HG03575 (cell line): ENCODE data around the gene KLF15.

Experiments used
- ATAC-seq: cut with Tn5 transposase; IDR thresholded peaks from one replicate; pipeline ENCODE4 v1.9.1; 2021; ENCODE audit not compliant: unreplicated experiment, insufficient number of reproducible peaks, low FRiP score; ENCODE audit errors: extremely low read depth

The KLF15 gene

GRCh38 chr3:126313580-126314304 lies 43.5 kb downstream of the KLF15 start:
- no peak for ATAC-seq

GRCh38 chr3:126313166-126313565 lies 44.0 kb downstream of the KLF15 start:
- no peak for ATAC-seq

- no peak for ATAC-seq
These were observed 44.9 kb downstream of the KLF15 start for GRCh38 chr3:126312341-126312740.

GRCh38 chr3:126311338-126311978 lies 45.8 kb downstream of the KLF15 start:
- no peak for ATAC-seq

- no peak for ATAC-seq
These were observed 46.4 kb downstream of the KLF15 start for GRCh38 chr3:126310816-126311215.

GRCh38 chr3:126309861-126310655 lies 47.1 kb downstream of the KLF15 start:
- no peak for ATAC-seq

GRCh38 chr3:126309165-126309564 lies 48.0 kb downstream of the KLF15 start:
- no peak for ATAC-seq

- ATAC-seq = no peak
These were observed 48.6 kb downstream of the KLF15 start for GRCh38 chr3:126308394-126309125.

GRCh38 chr3:126307591-126308393 lies 49.4 kb downstream of the KLF15 start:
- no peak for ATAC-seq

GRCh38 chr3:126306888-126307482 lies 50.2 kb downstream of the KLF15 start:
- ATAC-seq = no peak

- ATAC-seq = no peak
These were observed 50.8 kb downstream of the KLF15 start for GRCh38 chr3:126306397-126306796.

- ATAC-seq = no peak
These were observed 51.8 kb downstream of the KLF15 start for GRCh38 chr3:126305427-126305826.

GRCh38 chr3:126304704-126305103 lies 52.5 kb downstream of the KLF15 start:
- ATAC-seq = no peak

GRCh38 chr3:126304291-126304690 lies 52.9 kb downstream of the KLF15 start:
- ATAC-seq = no peak

- no peak for ATAC-seq
These were observed 53.9 kb downstream of the KLF15 start for GRCh38 chr3:126303272-126303671.

GRCh38 chr3:126300761-126301481 lies 56.3 kb downstream of the KLF15 start:
- ATAC-seq = no peak

GRCh38 chr3:126300001-126300760 lies 57.0 kb downstream of the KLF15 start:
- ATAC-seq = no peak
